Lung (tissue), 12 donors: ENCODE measurements around the gene GADD45GIP1. TPM values are rescaled to one million over a fixed set of nuclear protein-coding genes. Genes with fewer than 3 reads are reported as not detected.
"Not testable (repeated sequence)": the region's sequence is repeated elsewhere in the genome, so short reads cannot be mapped to it uniquely, and the experiment has no call there.

Experiments used
- ATAC-seq: fragments of 200-7000 bp; cut with Tn5 transposase; one replicate; pipeline ENCODE4 v1.9.1; 2020; ENCODE audit warnings: moderate number of reproducible peaks; ENCODE audit not compliant: insufficient read depth, low FRiP score
- DNase-seq, 3 donors: peaks; one replicate each; pipeline ENCODE4 v3.0.0-alpha.2; 2013 to 2017
- H3K27ac ChIP-seq, 2 donors: one replicate each; pipeline ENCODE4 v1.5.1; 2013; ENCODE audit warnings: mild to moderate bottlenecking in 2 of 2, moderate library complexity in 2 of 2, control low read depth in 1 of 2, inconsistent platforms in 1 of 2, low read depth in 1 of 2, low read length in 1 of 2
- H3K27me3 ChIP-seq, 3 donors: one replicate each; pipeline ENCODE4 v1.5.1; 2013; ENCODE audit warnings: low read length in 2 of 3; ENCODE audit not compliant: control insufficient read depth in 3 of 3, insufficient read depth in 3 of 3
- H3K36me3 ChIP-seq, 4 donors: one replicate each; pipeline ENCODE4 v1.5.1; 2013; ENCODE audit warnings: low read length in 4 of 4, mild to moderate bottlenecking in 1 of 4, moderate library complexity in 1 of 4; ENCODE audit not compliant: control insufficient read depth in 4 of 4, insufficient read depth in 4 of 4
- H3K4me1 ChIP-seq, 5 donors: one replicate each; pipeline ENCODE4 v1.5.1; 2013; ENCODE audit warnings: low read length in 5 of 5, mild to moderate bottlenecking in 2 of 5, moderate library complexity in 1 of 5; ENCODE audit not compliant: control insufficient read depth in 5 of 5, insufficient read depth in 5 of 5
- H3K4me3 ChIP-seq: one replicate; pipeline ENCODE4 v1.5.1; 2013; ENCODE audit warnings: mild to moderate bottlenecking, control low read depth, moderate library complexity
- H3K9ac ChIP-seq, 2 donors: one replicate each; pipeline ENCODE4 v1.5.1; 2013; ENCODE audit warnings: low read length in 2 of 2, control low read depth in 1 of 2; ENCODE audit not compliant: insufficient read depth in 1 of 2
- H3K9me3 ChIP-seq, 4 donors: one replicate each; pipeline ENCODE4 v1.5.1; 2013; ENCODE audit warnings: low read length in 3 of 4, mild to moderate bottlenecking in 1 of 4, moderate library complexity in 1 of 4; ENCODE audit not compliant: control insufficient read depth in 4 of 4, insufficient read depth in 3 of 4
- CTCF ChIP-seq: IDR thresholded peaks from 2 replicates; pipeline ENCODE4 v1.5.1; 2012; ENCODE audit warnings: mild to moderate bottlenecking; ENCODE audit errors: control extremely low read depth, extremely low read depth
- WGBS, 2 donors: extraction: QIAGEN DNeasy Blood & Tissue Kit; methylation state at CpG; one replicate each; pipeline ENCODE4 v1.1.7; 2013; 5-methylcytosine and 5-hydroxymethylcytosine counted together
- polyA plus RNA-seq, 2 donors: library from polyadenylated mRNA; stranded (reverse); fragments of 200-250 nt; gene quantifications; one replicate each; pipeline ENCODE4 v1.2.1, GENCODE V29; 2013
- total RNA-seq, 2 donors: library from RNA; depleted of rRNA in 1 of 2; stranded (reverse); fragments of >200 nt in 1 of 2; gene quantifications; one replicate each; pipeline ENCODE4 v1.2.1, GENCODE V29; 2014 to 2021
- donor health status: control.
- donor health status: control.
- donor health status: Bipolar disorder and iron deficiency.
- donor health status: healthy.
- donor health status: DM: yes; HTN: yes; CAD: no.

Gene GADD45GIP1
- total and polyA plus RNA-seq, 4 donors: 14.9 to 69.0 (median 36.3) TPM

DNA sequence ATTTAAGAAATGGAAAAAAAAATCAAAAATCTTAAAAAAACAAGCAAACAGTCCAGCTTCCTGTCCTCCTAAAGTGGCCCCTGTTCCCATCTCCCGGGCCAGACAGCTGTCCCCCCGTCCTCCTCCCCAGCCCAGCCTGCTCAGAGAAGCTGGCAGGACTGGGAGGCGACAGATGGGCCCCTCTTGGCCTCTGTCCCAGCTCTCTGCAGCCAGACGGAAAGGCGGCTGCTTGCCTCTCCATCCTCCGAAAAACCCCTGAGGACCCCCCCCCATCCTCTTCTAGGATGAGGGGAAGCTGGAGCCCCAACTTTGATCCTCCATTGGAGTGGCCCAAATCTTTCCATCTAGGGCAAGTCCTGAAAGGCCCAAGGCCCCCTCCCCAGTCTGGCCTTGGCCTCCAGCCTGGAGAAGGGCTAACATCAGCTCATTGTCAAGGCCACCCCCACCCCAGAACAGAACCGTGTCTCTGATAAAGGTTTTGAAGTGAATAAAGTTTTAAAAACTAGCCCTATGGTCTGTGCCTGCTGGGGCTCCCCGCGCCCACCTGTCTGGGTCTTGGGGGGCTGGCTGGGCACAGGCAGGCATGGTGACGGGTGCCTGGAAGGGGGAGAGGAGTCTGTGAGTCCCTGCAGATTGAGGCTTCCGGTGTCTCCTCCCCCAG is 3.8 kb downstream of the GADD45GIP1 start:
- Histone ChIP-seq H3K36me3 (peaks cover 10 to 45% (median 27%) of the 10 kb centered on the region in 4 donors), H3K9me3 (no peaks in the 10 kb centered on the region), H3K27me3 (no peaks in the 10 kb centered on the region), H3K27ac (peak overlapping the region; percentile 52 to 79), H3K9ac (no peak overlapping the region), H3K4me3 (no peak overlapping the region), H3K4me1 (peaks cover 0 to 40% (median 11%) of the 10 kb centered on the region in 5 donors)
- TF ChIP-seq CTCF: no peak
- 51 to 53% methylated on average over 11 of the region's 11 CpGs for WGBS, 2 donors
- ATAC-seq (no peak), DNase-seq (peak; percentile 90 to 94 (median 93))

- no peak for ATAC-seq
- 55 to 62% methylated on average over 12 of the region's 12 CpGs for WGBS, 2 donors
- H3K27me3 ChIP-seq: no peaks in the 10 kb centered on the region
- DNase-seq: no peak
- H3K9ac ChIP-seq: no peak overlapping the region
- peaks cover 0 to 40% (median 11%) of the 10 kb centered on the region in 5 donors for H3K4me1 ChIP-seq
- H3K9me3 ChIP-seq: no peaks in the 10 kb centered on the region
- peaks cover 13 to 50% (median 31%) of the 10 kb centered on the region in 4 donors for H3K36me3 ChIP-seq
- H3K27ac ChIP-seq: peak overlapping the region; percentile 40 to 67
- H3K4me3 ChIP-seq: no peak overlapping the region
- no peak for TF ChIP-seq CTCF
These were observed 4.4 kb downstream of the GADD45GIP1 start for GRCh38 chr19:12952488-12953137.

- 89 to 94% methylated on average over 6 of the region's 6 CpGs for WGBS, 2 donors
- not testable (repeated sequence) for ATAC-seq, H3K9me3 ChIP-seq, H3K27me3 ChIP-seq, DNase-seq, H3K4me3 ChIP-seq, H3K9ac ChIP-seq
- H3K27ac ChIP-seq: peak overlapping the region in 1 of 2 donors; percentile 40
- peaks cover 0 to 45% (median 12%) of the 10 kb centered on the region in 5 donors for H3K4me1 ChIP-seq
- H3K36me3 ChIP-seq: peaks cover 13 to 50% (median 34%) of the 10 kb centered on the region in 4 donors
These were observed 5.0 kb downstream of the GADD45GIP1 start for GRCh38 chr19:12952050-12952449.
